IPS-NIHi11 (cell line): ENCODE results near the gene ERN2.

ENCODE experiments used
- DNase-seq: peaks from one replicate; pipeline ENCODE4 v3.0.0; 2012; ENCODE audit warnings: mixed read lengths, low spot score

Gene ERN2

DNA sequence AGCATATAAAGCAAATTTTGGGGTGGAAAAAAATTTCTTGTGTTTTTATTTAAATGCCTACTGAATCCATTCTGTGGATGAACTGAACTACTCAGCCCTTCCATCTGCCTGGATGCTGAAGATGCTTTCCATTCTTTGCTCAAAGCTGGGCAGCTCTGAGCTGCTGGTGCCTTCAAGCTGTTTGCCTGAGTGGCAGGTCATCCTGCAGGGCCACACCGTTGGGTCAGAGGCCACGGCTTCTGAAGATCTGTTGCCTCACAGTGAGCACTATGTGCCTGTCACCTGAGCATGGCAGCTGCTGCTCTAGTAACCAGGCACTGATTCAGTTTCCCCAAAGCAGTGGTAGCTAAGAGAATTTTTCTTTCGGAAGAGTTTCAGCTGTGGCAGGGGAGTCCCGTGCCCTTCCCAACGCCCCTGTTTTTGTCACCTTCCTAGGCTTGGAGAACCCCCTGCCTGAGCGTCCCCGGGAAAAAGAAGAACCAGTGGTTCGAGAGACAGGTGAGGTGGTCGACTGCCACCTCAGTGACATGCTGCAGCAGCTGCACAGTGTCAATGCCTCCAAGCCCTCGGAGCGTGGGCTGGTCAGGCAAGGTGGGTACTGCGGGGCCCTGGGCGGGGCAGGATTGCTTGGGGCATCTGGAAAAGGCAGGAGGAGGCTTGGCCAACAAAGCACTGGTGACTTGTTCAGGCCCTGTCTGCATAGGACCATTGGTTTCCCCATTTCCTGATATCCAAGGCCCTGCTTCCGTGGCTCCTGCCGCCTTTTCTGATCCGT is 25.8 kb downstream of the ERN2 start:
- DNase-seq, result no peak

- DNase-seq, result no peak
Observed at GRCh38 chr16:23683487-23683886, 29.5 kb downstream of the ERN2 start.

GRCh38 chr16:23682181-23682580 is 30.8 kb downstream of the ERN2 start:
- DNase-seq, result no peak

DNA sequence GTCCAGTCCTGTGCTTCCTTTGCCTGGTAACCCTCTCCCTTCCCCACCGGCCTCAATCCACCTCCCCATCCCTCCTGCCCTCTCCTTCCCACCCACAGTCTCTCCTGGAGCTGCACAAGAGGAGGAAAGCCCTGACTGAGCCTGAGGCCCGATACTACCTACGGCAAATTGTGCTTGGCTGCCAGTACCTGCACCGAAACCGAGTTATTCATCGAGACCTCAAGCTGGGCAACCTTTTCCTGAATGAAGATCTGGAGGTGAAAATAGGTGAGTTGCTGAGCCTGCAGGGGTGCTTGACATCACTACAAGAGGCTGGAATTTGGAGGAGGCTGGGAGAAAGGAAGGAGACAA is 33.1 kb downstream of the ERN2 start:
- DNase-seq, result no peak

DNA sequence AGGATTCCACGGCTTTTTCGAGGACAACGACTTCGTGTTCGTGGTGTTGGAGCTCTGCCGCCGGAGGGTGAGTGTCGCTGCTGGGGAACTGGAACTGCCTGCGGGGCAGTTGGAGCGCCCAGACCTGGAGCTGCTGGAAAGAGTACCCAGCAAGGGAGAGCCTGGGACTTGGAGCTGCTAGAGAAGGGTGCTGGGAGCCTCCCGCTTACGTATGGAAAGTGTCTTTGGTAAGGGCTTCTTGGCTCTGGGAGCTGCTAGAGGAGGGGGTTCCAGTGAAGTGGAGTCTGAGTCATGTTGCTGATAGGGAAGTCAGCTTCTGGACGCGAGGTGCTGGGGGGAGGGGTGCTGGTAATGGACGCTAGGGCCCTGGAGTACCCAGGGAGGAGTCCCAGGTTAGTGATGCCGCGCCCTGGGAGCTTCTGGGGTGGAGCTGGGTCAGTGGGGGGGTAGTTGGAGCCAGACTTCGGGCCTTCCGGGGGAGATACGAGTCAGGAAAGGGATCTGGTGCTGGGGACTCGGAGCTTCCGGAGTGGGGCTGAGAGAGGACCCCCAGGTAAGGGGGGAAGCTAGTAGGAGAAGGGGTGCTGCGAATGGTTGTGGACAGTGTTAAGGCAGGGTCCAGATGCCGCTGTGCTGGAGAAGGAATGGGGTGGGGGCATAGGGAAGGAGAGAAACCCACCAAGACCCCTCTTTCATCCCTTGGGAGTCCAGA is 33.6 kb downstream of the ERN2 start:
- DNase-seq, result peak; percentile 75

- DNase-seq, result peak; percentile 97
Observed at GRCh38 chr16:23678430-23679273, 34.4 kb downstream of the ERN2 start, which contains the start of gene PLK1. PLK1 (plus strand) TSS chr16:23678889; CDS start chr16:23678933, 44 bp downstream.

GRCh38 chr16:23676924-23677480 is 36.0 kb downstream of the ERN2 start:
- DNase-seq, result no peak

DNA sequence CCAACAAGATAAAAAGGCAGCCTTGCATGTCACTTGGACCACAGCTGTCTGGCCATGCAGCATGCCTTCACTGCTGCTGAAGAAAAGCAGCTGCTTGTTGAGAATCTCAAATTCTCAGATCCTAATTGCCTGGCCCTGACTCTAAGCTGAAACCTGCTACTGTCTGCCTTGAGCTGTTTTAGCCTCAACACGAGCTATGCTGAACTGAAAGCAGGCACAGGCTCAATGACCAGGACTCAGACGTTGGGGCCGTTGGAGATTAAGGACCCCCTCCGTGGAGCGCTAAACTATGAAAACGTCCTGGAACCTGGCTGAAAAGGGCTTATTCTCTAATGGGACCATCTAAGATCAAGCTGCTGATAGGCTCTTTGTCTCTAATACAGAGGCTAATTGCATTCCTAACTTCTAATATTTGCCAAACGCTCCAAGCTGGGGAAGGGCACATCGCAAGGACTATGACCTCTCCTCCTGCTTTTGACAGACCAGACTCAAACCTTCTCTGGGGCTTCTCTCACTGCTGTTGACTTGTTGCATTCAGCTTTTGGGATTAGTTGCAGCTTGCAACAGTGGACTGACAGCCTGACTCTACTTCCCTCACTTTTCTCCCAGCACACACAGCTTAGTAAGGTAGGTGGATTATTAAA is 38.9 kb downstream of the ERN2 start:
- no peak for DNase-seq

GRCh38 chr16:23670137-23670776 is 42.8 kb downstream of the ERN2 start:
- no peak for DNase-seq

GRCh38 chr16:23668873-23669272 is 44.1 kb downstream of the ERN2 start:
- no peak for DNase-seq

DNA sequence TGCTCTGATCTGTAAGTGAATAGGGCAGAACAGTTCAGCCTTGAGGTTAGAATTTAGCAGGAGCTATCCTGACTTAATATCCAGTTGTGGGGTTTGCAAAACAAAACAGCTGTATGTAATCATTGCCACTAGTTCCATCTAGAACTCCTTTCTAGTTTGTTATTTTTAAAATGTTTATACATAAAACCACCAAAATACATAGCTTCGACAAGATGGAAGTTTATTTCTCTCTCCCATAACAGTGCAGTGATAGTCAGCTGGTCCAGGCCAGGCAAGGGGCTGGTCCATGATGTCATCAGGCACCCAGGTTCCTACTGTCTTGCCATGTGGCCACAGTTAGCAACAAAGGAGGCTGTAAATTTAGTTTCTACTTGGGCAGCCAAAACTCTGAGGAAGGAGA is 44.8 kb downstream of the ERN2 start:
- no peak for DNase-seq

- DNase-seq, result no peak
Observed at GRCh38 chr16:23667355-23667659, 45.7 kb downstream of the ERN2 start.

GRCh38 chr16:23666571-23667354 is 46.3 kb downstream of the ERN2 start:
- no peak for DNase-seq

- DNase-seq, result no peak
Observed at GRCh38 chr16:23663918-23664317, 49.1 kb downstream of the ERN2 start.

GRCh38 chr16:23651943-23652468 is 61.0 kb downstream of the ERN2 start:
- DNase-seq, result no peak

DNA sequence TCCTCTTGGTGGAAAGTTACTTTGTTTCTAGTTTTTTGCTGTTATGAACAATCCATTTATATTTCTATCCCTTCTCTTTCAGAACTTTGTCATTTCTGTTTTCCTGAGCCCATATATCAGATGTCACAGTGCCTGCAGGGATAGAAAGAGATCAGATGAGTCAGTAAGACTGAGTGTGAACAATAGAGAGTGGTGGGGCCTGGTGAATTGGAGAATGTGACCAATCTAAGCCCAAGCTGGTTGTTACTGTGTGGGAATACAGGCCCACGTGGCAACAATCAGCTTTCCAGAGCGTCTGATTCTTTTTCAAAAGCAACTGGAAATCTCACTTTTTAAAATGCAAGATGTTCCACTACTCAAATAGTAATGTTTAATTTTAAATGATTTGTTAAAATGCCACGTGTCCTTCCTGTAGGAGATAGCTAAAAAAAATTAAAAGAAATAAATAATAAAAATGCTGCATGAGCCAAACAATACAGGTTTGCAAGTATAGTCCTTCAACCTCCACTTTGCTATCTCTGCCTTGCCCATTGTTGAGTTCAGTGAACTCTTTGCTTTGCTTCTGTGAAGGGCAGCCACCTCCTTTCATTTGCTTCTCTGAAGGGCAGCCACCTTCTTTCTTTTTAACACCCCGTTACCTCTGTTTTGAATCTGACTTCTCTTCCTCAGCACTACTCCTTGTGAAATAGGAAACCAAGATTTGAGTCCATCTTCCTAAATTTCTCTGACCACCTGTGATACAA is 62.2 kb downstream of the ERN2 start:
- no peak for DNase-seq

- DNase-seq, result no peak
Observed at GRCh38 chr16:23642246-23642774, 70.7 kb downstream of the ERN2 start.

GRCh38 chr16:23640931-23641765 is 71.9 kb downstream of the ERN2 start, which contains the start of the genes DCTN5 and PALB2:
DCTN5 (plus strand) TSS chr16:23641466; CDS start chr16:23641543, 77 bp downstream.
PALB2 (minus strand) TSS chr16:23641310; CDS start chr16:23641157, 153 bp downstream.
- DNase-seq, result peak; percentile 97
